ENCODE data around the gene SNX15.

The SNX15 gene

GRCh38 chr11:65060913-65061408 lies 33.7 kb downstream of the SNX15 start:
- peak; percentile 38 for DNase-seq (ENCODE audit: extremely low spot score)
- TF ChIP-seq FOXK2 (IDR thresholded peaks at IDR 0.05), result no peak
- no peak for TF ChIP-seq BHLHE40 (IDR thresholded peaks at IDR 0.05; ENCODE audit: borderline replicate concordance)
- no peak for TF ChIP-seq FOXA1 (IDR thresholded peaks at IDR 0.05)
- TF ChIP-seq FOXM1 (IDR thresholded peaks at IDR 0.05; ENCODE audit: borderline replicate concordance), result no peak
- TF ChIP-seq SP1 (IDR thresholded peaks at IDR 0.05), result no peak
- no peak for TF ChIP-seq ZNF384 (IDR thresholded peaks at IDR 0.05)
- TF ChIP-seq L3MBTL2 (conservative IDR thresholded peaks at IDR 0.05), result no peak
- CTCF ChIA-PET, result no interaction called here
- POLR2A ChIA-PET, result no interaction called here

GRCh38 chr11:65063532-65063931 lies 36.3 kb downstream of the SNX15 start:
- CTCF ChIA-PET, result interaction anchor here (1.3 kb wide), 1 partner anchor 50 kb away, joined by 3 read pairs; no protein-coding TSS in a partner anchor
- POLR2A ChIA-PET, result interaction anchor here (1.3 kb wide), 2 partner anchors 12 to 33 kb away, joined by 5 read pairs; partner anchors contain the start of gene VPS51
- DNase-seq (ENCODE audit: extremely low spot score), result no peak
- no peak for TF ChIP-seq TARDBP (IDR thresholded peaks at IDR 0.05)
- no peak for TF ChIP-seq NFRKB (IDR thresholded peaks at IDR 0.05)

- no peak for DNase-seq (ENCODE audit: extremely low spot score)
- POLR2A ChIA-PET, result no interaction called here
- CTCF ChIA-PET, result no interaction called here
- no peak for TF ChIP-seq SP1 (IDR thresholded peaks at IDR 0.05)
Observed at GRCh38 chr11:65064847-65065240, 37.6 kb downstream of the SNX15 start.

- DNase-seq (ENCODE audit: extremely low spot score), result no peak
- ChIA-PET POLR2A (interaction anchor here (0.5 kb wide), 1 partner anchor 193 kb away, joined by 3 read pairs; no protein-coding TSS in a partner anchor), CTCF (no interaction called here)
- TF ChIP-seq L3MBTL2 (conservative IDR thresholded peaks at IDR 0.05) (no peak), SUZ12 (IDR thresholded peaks at IDR 0.05) (no peak), PKNOX1 (IDR thresholded peaks at IDR 0.05) (no peak), CTBP1 (IDR thresholded peaks at IDR 0.05; ENCODE audit: borderline replicate concordance) (no peak), BHLHE40 (IDR thresholded peaks at IDR 0.05; ENCODE audit: borderline replicate concordance) (no peak), SP1 (IDR thresholded peaks at IDR 0.05) (no peak), HDGF (IDR thresholded peaks at IDR 0.05; ENCODE audit: borderline replicate concordance) (no peak), ZNF384 (IDR thresholded peaks at IDR 0.05) (no peak), FOXK2 (IDR thresholded peaks at IDR 0.05) (no peak)
Observed at GRCh38 chr11:65065851-65066250, 38.6 kb downstream of the SNX15 start.

- CTCF ChIA-PET, result no interaction called here
Observed at GRCh38 chr11:65066315-65066714, 39.1 kb downstream of the SNX15 start.

GRCh38 chr11:65066805-65067291 lies 39.6 kb downstream of the SNX15 start:
- ChIA-PET CTCF (no interaction called here), POLR2A (interaction anchor here (1.3 kb wide), 1 partner anchor 16 kb away, joined by 3 read pairs; no protein-coding TSS in a partner anchor)
- DNase-seq (ENCODE audit: extremely low spot score), result no peak
- TF ChIP-seq TARDBP (IDR thresholded peaks at IDR 0.05) (no peak), BHLHE40 (IDR thresholded peaks at IDR 0.05; ENCODE audit: borderline replicate concordance) (no peak), ZNF384 (IDR thresholded peaks at IDR 0.05) (no peak), FOXM1 (IDR thresholded peaks at IDR 0.05; ENCODE audit: borderline replicate concordance) (no peak), SUZ12 (IDR thresholded peaks at IDR 0.05) (no peak)

More at GRCh38 chr11:65066315-65066714, 39.1 kb downstream of the SNX15 start:
- TF ChIP-seq ARNT (IDR thresholded peaks at IDR 0.05), result no peak
- no peak for TF ChIP-seq FOXA1 (IDR thresholded peaks at IDR 0.05)
- TF ChIP-seq L3MBTL2 (conservative IDR thresholded peaks at IDR 0.05), result no peak
- no peak for TF ChIP-seq BHLHE40 (IDR thresholded peaks at IDR 0.05; ENCODE audit: borderline replicate concordance)
- TF ChIP-seq FOXK2 (IDR thresholded peaks at IDR 0.05), result no peak
- no peak for TF ChIP-seq LEF1 (IDR thresholded peaks at IDR 0.05; ENCODE audit: borderline replicate concordance)
- TF ChIP-seq HDGF (IDR thresholded peaks at IDR 0.05; ENCODE audit: borderline replicate concordance), result no peak
- TF ChIP-seq NFRKB (IDR thresholded peaks at IDR 0.05), result no peak
- no peak for TF ChIP-seq FOXM1 (IDR thresholded peaks at IDR 0.05; ENCODE audit: borderline replicate concordance)
- no peak for TF ChIP-seq PKNOX1 (IDR thresholded peaks at IDR 0.05)
- TF ChIP-seq CTBP1 (IDR thresholded peaks at IDR 0.05; ENCODE audit: borderline replicate concordance), result no peak
- no peak for TF ChIP-seq ELF4 (IDR thresholded peaks at IDR 0.05)
- TF ChIP-seq ZNF384 (IDR thresholded peaks at IDR 0.05), result no peak
- no peak for TF ChIP-seq SUZ12 (IDR thresholded peaks at IDR 0.05)
- no peak for TF ChIP-seq TARDBP (IDR thresholded peaks at IDR 0.05)
- no peak for TF ChIP-seq SP1 (IDR thresholded peaks at IDR 0.05)
- no peak for DNase-seq (ENCODE audit: extremely low spot score)
- POLR2A ChIA-PET, result interaction anchor here (1.3 kb wide), 1 partner anchor 16 kb away, joined by 3 read pairs; no protein-coding TSS in a partner anchor

GRCh38 chr11:65067446-65067845 lies 40.2 kb downstream of the SNX15 start:
- no peak for TF ChIP-seq ARNT (IDR thresholded peaks at IDR 0.05)
- DNase-seq (ENCODE audit: extremely low spot score), result no peak
- ChIA-PET CTCF (no interaction called here), POLR2A (interaction anchor here (1.3 kb wide), 1 partner anchor 15 kb away, joined by 3 read pairs; no protein-coding TSS in a partner anchor)

GRCh38 chr11:65069217-65069616 lies 42.0 kb downstream of the SNX15 start:
- CTCF ChIA-PET, result interaction anchor here (1.0 kb wide), 1 partner anchor 246 kb away, joined by 3 read pairs; no protein-coding TSS in a partner anchor
- POLR2A ChIA-PET, result interaction anchor here (1.4 kb wide), 2 partner anchors 13 to 28 kb away, joined by 3 to 7 read pairs; partner anchors contain the start of gene SAC3D1
- no peak for DNase-seq (ENCODE audit: extremely low spot score)

More at GRCh38 chr11:65069217-65069616, 42.0 kb downstream of the SNX15 start:
- no peak for TF ChIP-seq FOXM1 (IDR thresholded peaks at IDR 0.05; ENCODE audit: borderline replicate concordance)
- no peak for TF ChIP-seq NFRKB (IDR thresholded peaks at IDR 0.05)
- TF ChIP-seq LEF1 (IDR thresholded peaks at IDR 0.05; ENCODE audit: borderline replicate concordance), result no peak
- no peak for TF ChIP-seq ELF4 (IDR thresholded peaks at IDR 0.05)
- TF ChIP-seq FOXK2 (IDR thresholded peaks at IDR 0.05), result no peak
- TF ChIP-seq CTBP1 (IDR thresholded peaks at IDR 0.05; ENCODE audit: borderline replicate concordance), result no peak
- TF ChIP-seq PKNOX1 (IDR thresholded peaks at IDR 0.05), result no peak
- no peak for TF ChIP-seq TARDBP (IDR thresholded peaks at IDR 0.05)
- no peak for TF ChIP-seq HDGF (IDR thresholded peaks at IDR 0.05; ENCODE audit: borderline replicate concordance)
- TF ChIP-seq BHLHE40 (IDR thresholded peaks at IDR 0.05; ENCODE audit: borderline replicate concordance), result no peak
- TF ChIP-seq ARNT (IDR thresholded peaks at IDR 0.05), result no peak
- no peak for TF ChIP-seq SUZ12 (IDR thresholded peaks at IDR 0.05)
- no peak for TF ChIP-seq L3MBTL2 (conservative IDR thresholded peaks at IDR 0.05)

All from HEK293T (cell line).